Anterior cingulate cortex (tissue), 58 donors: ENCODE measurements around the gene KDM4E.
"Not testable (repeated sequence)": the region's sequence is repeated elsewhere in the genome, so short reads cannot be mapped to it uniquely, and the experiment has no call there.

Source experiments
- DNase-seq, 58 donors: peaks; one replicate each; lab custom pipeline; 2025; lab: John Stamatoyannopoulos, UW

KDM4E gene

GRCh38 chr11:95024958-95025357 is at the start of gene KDM4E:
TSS of gene KDM4E (plus strand) at chr11:95025258. CDS start at chr11:95025558, 300 bp downstream.
- DNase-seq: no peak

- DNase-seq: no peak
Measured at GRCh38 chr11:94975599-94975998, 49.5 kb upstream of the KDM4E start.

- no peak for DNase-seq
Measured at GRCh38 chr11:94987378-94987777, 37.7 kb upstream of the KDM4E start.

- no peak for DNase-seq
Measured at GRCh38 chr11:94988748-94989147, 36.3 kb upstream of the KDM4E start.

GRCh38 chr11:94993400-94993943 is 31.6 kb upstream of the KDM4E start:
- no peak for DNase-seq

- no peak for DNase-seq
Measured at GRCh38 chr11:94997437-94997836, 27.6 kb upstream of the KDM4E start.

GRCh38 chr11:94998285-94998684 is 26.8 kb upstream of the KDM4E start:
- no peak for DNase-seq

GRCh38 chr11:95003716-95004115 is 21.3 kb upstream of the KDM4E start:
- no peak for DNase-seq

- DNase-seq: no peak
Measured at GRCh38 chr11:95005642-95006041, 19.4 kb upstream of the KDM4E start.

GRCh38 chr11:95011376-95011775 is 13.7 kb upstream of the KDM4E start:
- DNase-seq: no peak

- DNase-seq: no peak
Measured at GRCh38 chr11:95014184-95014821, 10.8 kb upstream of the KDM4E start.

GRCh38 chr11:95016139-95016538 is 8.9 kb upstream of the KDM4E start:
- DNase-seq: no peak

- DNase-seq: not testable (repeated sequence)
Measured at GRCh38 chr11:95021468-95021867, 3.6 kb upstream of the KDM4E start.

GRCh38 chr11:95025594-95025993 is 536 bp downstream of the KDM4E start:
- not testable (repeated sequence) for DNase-seq

GRCh38 chr11:95028357-95028756 is 3.3 kb downstream of the KDM4E start:
- no peak for DNase-seq

- DNase-seq: no peak
Measured at GRCh38 chr11:95033051-95033450, 8.0 kb downstream of the KDM4E start.

- no peak for DNase-seq
Measured at GRCh38 chr11:95035316-95035715, 10.3 kb downstream of the KDM4E start.

GRCh38 chr11:95037356-95038035 is 12.4 kb downstream of the KDM4E start:
- not testable (repeated sequence) for DNase-seq

- no peak for DNase-seq
Measured at GRCh38 chr11:95042239-95042638, 17.2 kb downstream of the KDM4E start.

- no peak for DNase-seq
Measured at GRCh38 chr11:95042906-95043305, 17.8 kb downstream of the KDM4E start.

GRCh38 chr11:95044010-95044409 is 19.0 kb downstream of the KDM4E start:
- DNase-seq: no peak

- no peak for DNase-seq
Measured at GRCh38 chr11:95045812-95046211, 20.8 kb downstream of the KDM4E start.
